PC-9 (cell line): ENCODE data around the gene OGDH. TPM values are rescaled to one million over a fixed set of nuclear protein-coding genes. Genes with fewer than 3 reads are reported as not detected.
A peak's percentile ranks its signal among the peaks of the same experiment; 100 is the strongest.

Experiments used
- BruUV-seq: library from RNA; stranded (reverse); fragments of 400-500 nt; replicated peaks from 2 replicates; lab custom pipeline; 2021; lab: Mats Ljungman, UMichigan
- CTCF ChIA-PET: fragments of 300-600 bp; sonication (Branson Sonifier 250); formaldehyde crosslinking; loops from one replicate; lab custom pipeline; 2022; ENCODE audit warnings: antibody characterized with exemption; lab: Charles Lee
- POLR2A ChIA-PET: fragments of 300-600 bp; sonication (Branson Sonifier 250); formaldehyde crosslinking; loops from one replicate; lab custom pipeline; 2022; ENCODE audit warnings: antibody characterized with exemption; ENCODE audit not compliant: unreplicated experiment; lab: Charles Lee
- DNase-seq, 2 experiments: peaks; one replicate each; pipeline versions ENCODE4 v3.0.0 to v3.0.0-alpha.2; 2015 to 2022; ENCODE audit warnings: mixed read lengths in 1 of 2
- H2AFZ ChIP-seq: fragments of 200-600 bp; sonication (generic); 2 replicates; pipeline ENCODE4 v1.8.1; 2017; ENCODE audit warnings: antibody characterized with exemption
- H3F3A ChIP-seq: fragments of 200-600 bp; sonication (generic); 2 replicates; pipeline ENCODE4 v1.8.1; 2017; ENCODE audit warnings: antibody characterized with exemption, mild to moderate bottlenecking, low read depth; ENCODE audit not compliant: insufficient read depth
- H3K27ac ChIP-seq: fragments of 200-600 bp; sonication (generic); 2 replicates; pipeline ENCODE4 v1.6.1; 2016; ENCODE audit warnings: mixed run types
- H3K27me3 ChIP-seq: fragments of 200-600 bp; sonication (generic); 2 replicates; pipeline ENCODE4 v1.6.1; 2016; ENCODE audit warnings: low read depth, mixed run types; ENCODE audit not compliant: insufficient read depth
- H3K36me3 ChIP-seq: fragments of 200-600 bp; sonication (generic); 2 replicates; pipeline ENCODE4 v1.6.1; 2016; ENCODE audit warnings: low read depth, mixed run types
- H3K4me1 ChIP-seq: fragments of 200-600 bp; sonication (generic); replicated peaks from 2 replicates; pipeline ENCODE4 v1.6.1; 2016; ENCODE audit warnings: mixed run types; ENCODE audit not compliant: insufficient read depth
- H3K4me2 ChIP-seq: fragments of 200-600 bp; sonication (generic); 2 replicates; pipeline ENCODE4 v1.6.1; 2017; ENCODE audit warnings: mixed run types
- H3K4me3 ChIP-seq: fragments of 200-600 bp; sonication (generic); 2 replicates; pipeline ENCODE4 v1.6.1; 2016; ENCODE audit warnings: mixed run types
- H3K79me2 ChIP-seq: fragments of 200-600 bp; sonication (generic); 2 replicates; pipeline ENCODE4 v1.6.1; 2017; ENCODE audit warnings: low read depth, mixed run types
- H3K9me2 ChIP-seq: fragments of 200-600 bp; sonication (generic); 2 replicates; pipeline ENCODE4 v1.8.1; 2017; ENCODE audit warnings: mild to moderate bottlenecking; ENCODE audit not compliant: insufficient read depth
- H3K9me3 ChIP-seq: fragments of 200-600 bp; sonication (generic); 2 replicates; pipeline ENCODE4 v1.8.1; 2016; ENCODE audit warnings: low read depth; ENCODE audit not compliant: insufficient read depth
- H4K20me1 ChIP-seq: fragments of 200-600 bp; sonication (generic); 2 replicates; pipeline ENCODE4 v1.8.1; 2017; ENCODE audit not compliant: insufficient read depth
- EZH2 ChIP-seq: fragments of 200-600 bp; sonication (generic); IDR thresholded peaks from 2 replicates; pipeline ENCODE4 v1.8.0; 2017; ENCODE audit warnings: antibody characterized with exemption, low read depth
- intact Hi-C: fragments of 100-400 bp; cut with micrococcal nuclease; formaldehyde crosslinking; loops from one replicate; pipeline ENCODE4 v1.10.0; 2022; ENCODE audit not compliant: unreplicated experiment
- total RNA-seq: library from RNA; stranded (reverse); gene quantifications from 2 replicates; pipeline ENCODE4 v1.2.3, GENCODE V29; 2021
- TF ChIP-seq, protein P1 (sequence below): fragments of 200-600 bp; sonication (generic); conservative IDR thresholded peaks from 2 replicates; pipeline ENCODE4 v1.6.1; 2017; ENCODE audit warnings: mixed run types, antibody characterized with exemption, mild to moderate bottlenecking, moderate library complexity

The OGDH gene
- total RNA-seq, 1 experiment from 2014 or later = 135 TPM

DNA sequence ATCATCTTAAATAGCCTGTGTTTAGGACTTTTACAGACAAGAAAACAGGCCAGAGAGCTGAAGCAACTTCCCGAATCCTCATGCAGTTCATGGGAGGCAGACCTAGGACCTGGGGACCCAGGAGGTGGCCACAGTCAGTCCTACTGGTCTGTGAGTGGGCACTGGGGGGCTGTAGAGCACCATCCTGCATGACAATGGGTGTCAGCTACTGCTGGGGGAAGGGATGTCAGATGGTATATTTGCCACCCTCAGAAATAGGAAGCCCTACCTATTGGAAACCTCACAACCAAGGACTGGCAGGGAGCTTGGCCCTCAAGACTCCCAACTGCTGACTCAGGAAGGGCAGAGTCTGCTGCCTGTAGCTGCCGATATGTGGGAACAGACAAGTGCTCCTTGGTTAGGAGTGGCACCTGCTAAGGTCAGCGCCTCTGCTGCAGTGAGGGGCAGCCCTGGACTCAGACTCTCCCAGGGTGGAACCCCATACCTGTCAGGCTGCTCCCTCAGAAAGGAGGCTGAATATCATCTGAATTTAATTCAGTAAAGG, 29.7 kb downstream of the OGDH start:
- CTCF ChIA-PET = no interaction called here
- no TSS peak for BruUV-seq
- peak overlapping the region; percentile 96 for H3K27ac ChIP-seq
- no peak for TF ChIP-seq EZH2
- TF ChIP-seq, protein P1, sequence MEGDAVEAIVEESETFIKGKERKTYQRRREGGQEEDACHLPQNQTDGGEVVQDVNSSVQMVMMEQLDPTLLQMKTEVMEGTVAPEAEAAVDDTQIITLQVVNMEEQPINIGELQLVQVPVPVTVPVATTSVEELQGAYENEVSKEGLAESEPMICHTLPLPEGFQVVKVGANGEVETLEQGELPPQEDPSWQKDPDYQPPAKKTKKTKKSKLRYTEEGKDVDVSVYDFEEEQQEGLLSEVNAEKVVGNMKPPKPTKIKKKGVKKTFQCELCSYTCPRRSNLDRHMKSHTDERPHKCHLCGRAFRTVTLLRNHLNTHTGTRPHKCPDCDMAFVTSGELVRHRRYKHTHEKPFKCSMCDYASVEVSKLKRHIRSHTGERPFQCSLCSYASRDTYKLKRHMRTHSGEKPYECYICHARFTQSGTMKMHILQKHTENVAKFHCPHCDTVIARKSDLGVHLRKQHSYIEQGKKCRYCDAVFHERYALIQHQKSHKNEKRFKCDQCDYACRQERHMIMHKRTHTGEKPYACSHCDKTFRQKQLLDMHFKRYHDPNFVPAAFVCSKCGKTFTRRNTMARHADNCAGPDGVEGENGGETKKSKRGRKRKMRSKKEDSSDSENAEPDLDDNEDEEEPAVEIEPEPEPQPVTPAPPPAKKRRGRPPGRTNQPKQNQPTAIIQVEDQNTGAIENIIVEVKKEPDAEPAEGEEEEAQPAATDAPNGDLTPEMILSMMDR = no peak
- POLR2A ChIA-PET = no interaction called here
- no peak overlapping the region for H3K4me3 ChIP-seq
- H3K36me3 ChIP-seq = peaks cover 9% of the 10 kb centered on the region
- intact Hi-C loops = no loop called here
- H3K79me2 ChIP-seq = peaks cover 42% of the 10 kb centered on the region
- no peak for DNase-seq
- no peak overlapping the region for H3K4me2 ChIP-seq
- H3K9me3 ChIP-seq = no peaks in the 10 kb centered on the region
- H3K9me2 ChIP-seq = no peaks in the 10 kb centered on the region
- no peak overlapping the region for H2AFZ ChIP-seq
- H3K4me1 ChIP-seq = peaks cover 81% of the 10 kb centered on the region
- no peaks in the 10 kb centered on the region for H3K27me3 ChIP-seq
- no peaks in the 10 kb centered on the region for H4K20me1 ChIP-seq
- H3F3A ChIP-seq = peaks cover 78% of the 10 kb centered on the region

DNA sequence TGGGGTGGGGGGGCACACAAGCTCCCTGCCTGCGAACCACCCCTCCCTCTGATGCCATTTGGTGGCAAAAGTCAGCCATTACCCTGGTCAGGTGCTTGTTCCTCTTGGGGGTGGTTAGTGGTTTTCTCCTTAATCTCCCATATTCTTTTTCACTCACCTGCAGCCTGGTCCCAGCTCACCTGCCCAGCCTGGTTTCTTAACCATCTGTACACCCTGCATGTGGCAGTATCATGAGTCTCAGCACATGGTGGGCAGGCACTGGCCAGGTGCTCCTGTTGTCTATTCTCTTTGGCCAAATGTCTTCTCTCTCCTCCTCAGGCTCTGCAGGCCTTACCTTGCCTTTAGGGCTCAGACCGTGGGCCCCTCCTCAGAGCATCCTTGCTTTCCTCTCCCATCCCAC, 30.5 kb downstream of the OGDH start:
- Histone ChIP-seq H3K79me2 (peaks cover 50% of the 10 kb centered on the region), H3K4me2 (peak overlapping the region; percentile 67), H3K9me2 (no peaks in the 10 kb centered on the region), H3K27me3 (no peaks in the 10 kb centered on the region), H4K20me1 (no peaks in the 10 kb centered on the region), H3F3A (peaks cover 78% of the 10 kb centered on the region), H3K9me3 (no peaks in the 10 kb centered on the region), H3K4me1 (peaks cover 81% of the 10 kb centered on the region), H3K27ac (peak overlapping the region; percentile 96), H3K4me3 (no peak overlapping the region), H2AFZ (no peak overlapping the region), H3K36me3 (peaks cover 5% of the 10 kb centered on the region)
- BruUV-seq = no TSS peak
- TF ChIP-seq, protein P1 = no peak
- no peak for TF ChIP-seq EZH2
- DNase-seq = no peak
- ChIA-PET POLR2A (no interaction called here), CTCF (no interaction called here)
- intact Hi-C loops = no loop called here

DNA sequence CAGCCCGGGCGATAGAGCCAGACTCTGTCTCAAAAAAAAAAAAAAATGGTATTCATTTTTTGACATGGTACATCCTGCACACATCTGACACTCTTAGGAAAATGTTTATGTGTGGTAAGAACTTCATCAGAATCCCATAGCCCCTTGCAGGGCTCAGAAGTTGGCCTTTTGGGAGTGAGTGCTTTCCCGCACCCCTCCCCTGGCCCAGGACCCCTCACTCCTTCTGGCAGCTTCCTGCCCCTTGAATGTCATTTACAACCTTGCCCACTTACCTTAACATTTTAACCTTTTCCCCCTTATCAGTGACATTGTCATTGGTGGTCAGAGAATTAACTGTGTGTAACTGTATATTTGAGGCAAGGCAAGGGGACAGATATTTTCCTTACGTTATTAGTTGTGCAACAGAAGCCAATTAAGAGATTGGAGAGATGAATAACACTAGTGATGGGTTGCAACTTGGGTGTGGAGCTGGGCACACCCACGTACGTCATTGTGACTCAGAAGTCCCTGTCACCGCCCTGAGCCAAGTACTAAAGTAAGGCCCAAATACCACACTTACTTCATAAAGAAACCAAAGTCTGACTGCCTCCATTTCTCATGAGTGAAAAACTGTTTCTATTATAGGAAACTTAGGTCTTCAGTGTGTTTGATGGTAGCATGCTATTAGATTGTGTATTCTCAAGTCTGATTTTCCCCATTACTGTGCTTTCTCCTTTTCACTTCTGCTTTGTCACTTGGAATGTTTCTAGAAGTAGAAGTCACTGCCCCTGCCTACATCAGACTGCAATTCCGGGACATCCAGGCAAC, 31.6 kb downstream of the OGDH start:
- no peaks in the 10 kb centered on the region for H3K9me3 ChIP-seq
- TF ChIP-seq EZH2 = no peak
- TF ChIP-seq, protein P1 = no peak
- peaks cover 76% of the 10 kb centered on the region for H3K4me1 ChIP-seq
- H3K4me3 ChIP-seq = no peak overlapping the region
- intact Hi-C loops = loop anchor here (2.0 kb wide), 2 partner anchors 75 to 159 kb away; partner anchors contain the start of gene PPIA
- H2AFZ ChIP-seq = no peak overlapping the region
- H3K27ac ChIP-seq = peak overlapping the region; percentile 96
- H3K4me2 ChIP-seq = peak overlapping the region; percentile 67
- H4K20me1 ChIP-seq = no peaks in the 10 kb centered on the region
- no peaks in the 10 kb centered on the region for H3K27me3 ChIP-seq
- POLR2A ChIA-PET = interaction anchor here (0.6 kb wide), 1 partner anchor 69 kb away, joined by 3 read pairs; no protein-coding TSS in a partner anchor
- CTCF ChIA-PET = interaction anchor here (1.2 kb wide), 1 partner anchor 15 kb away, joined by 3 read pairs; no protein-coding TSS in a partner anchor
- H3K36me3 ChIP-seq = peaks cover 11% of the 10 kb centered on the region
- BruUV-seq = no TSS peak
- H3K79me2 ChIP-seq = peaks cover 55% of the 10 kb centered on the region
- DNase-seq = peak; percentile 65 to 93
- no peaks in the 10 kb centered on the region for H3K9me2 ChIP-seq
- H3F3A ChIP-seq = peaks cover 70% of the 10 kb centered on the region
